ENCODE measurements around the gene AVEN.

Gene AVEN

DNA sequence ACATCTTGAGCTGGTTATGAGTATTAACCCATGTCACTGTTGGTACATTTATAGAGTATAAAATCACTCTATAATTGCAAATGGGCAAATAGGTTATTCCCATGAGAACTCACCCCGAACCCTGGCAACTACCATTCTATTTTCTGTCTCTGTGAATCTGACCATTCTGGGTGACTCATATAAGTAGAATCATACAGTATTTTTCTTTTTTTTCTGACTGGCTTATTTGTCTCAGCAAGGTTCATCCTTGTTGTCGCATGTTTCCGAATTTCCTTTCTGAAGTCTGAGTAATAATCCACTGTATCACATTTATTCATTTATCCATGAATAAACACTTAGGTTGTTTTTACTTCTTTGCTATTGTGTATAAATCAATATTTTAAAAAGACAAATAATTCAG lies 130.6 kb downstream of the AVEN start:
- no peak for DNase-seq

DNA sequence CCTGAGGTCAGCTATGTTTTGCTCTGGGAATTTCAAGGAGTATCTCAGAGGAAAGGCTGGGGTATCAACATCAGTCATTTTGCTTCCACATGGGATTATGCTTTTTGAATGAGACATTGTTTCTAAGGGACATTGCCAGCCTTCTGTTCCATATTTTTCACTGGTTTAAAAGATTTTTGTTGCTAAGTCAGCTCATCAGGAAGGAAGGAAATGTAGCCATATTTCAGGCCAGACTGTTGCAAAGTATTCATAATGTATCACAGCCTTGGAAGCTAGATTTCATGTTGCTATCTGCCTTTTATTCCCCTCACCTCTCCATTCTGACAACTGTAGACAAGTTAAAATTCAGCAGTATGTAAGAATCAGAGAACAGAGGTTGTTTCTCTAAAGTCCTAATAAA lies 131.7 kb downstream of the AVEN start:
- no peak for DNase-seq

DNA sequence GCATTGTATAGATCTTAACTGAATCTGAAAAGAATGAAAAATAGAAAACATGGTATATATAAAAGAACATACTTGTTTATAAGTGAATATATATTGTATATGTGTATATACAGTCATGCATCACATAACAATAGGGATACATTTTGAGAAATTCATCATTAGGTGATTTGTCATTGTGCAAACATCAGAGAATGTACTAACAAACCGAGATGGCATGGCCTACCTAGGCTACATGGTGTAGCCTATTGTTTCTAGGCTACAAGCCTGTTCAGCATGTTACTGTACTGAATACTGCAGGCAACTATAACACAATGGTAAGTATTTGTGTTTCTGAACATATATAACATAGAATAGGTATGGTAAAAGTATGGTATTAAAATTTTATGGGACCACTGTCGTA lies 135.3 kb downstream of the AVEN start:
- no peak for DNase-seq

DNA sequence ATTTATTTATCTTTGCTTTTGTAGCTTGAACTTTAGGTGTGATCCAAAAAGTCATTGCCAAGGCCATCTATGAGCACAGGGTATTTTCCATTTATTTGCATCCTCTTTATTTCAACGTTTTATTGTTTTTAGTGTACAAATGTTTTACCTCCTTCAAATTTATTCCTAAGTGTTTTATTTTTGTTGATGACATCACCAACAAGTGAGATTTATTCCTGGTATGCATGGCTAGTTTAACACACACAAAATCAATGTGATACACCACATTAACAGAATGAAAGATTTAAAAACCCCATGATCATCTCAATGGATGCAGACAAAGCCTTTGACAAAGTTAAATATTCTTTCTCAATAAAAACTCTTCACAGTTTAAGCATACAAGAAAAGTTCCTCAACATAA lies 137.0 kb downstream of the AVEN start:
- DNase-seq = no peak

DNA sequence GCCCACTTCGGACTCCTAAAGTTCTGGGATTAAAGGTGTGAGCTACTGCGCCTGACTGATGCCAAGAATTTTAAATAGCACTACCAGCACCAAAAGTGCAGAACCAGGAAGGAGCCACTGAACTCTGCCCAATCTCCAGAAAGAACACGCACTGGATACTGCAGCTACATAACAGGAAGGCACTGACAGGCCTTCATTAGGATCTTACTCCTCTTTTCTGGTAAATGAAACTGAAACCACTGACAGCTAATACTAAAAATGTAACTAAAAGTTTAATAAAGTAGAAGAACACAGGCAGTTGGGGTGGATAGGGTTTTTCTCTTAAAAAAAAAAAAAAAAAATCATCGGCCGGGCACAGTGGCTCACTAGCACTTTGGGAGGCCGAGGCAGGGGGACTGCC lies 144.8 kb downstream of the AVEN start:
- no peak for DNase-seq

DNA sequence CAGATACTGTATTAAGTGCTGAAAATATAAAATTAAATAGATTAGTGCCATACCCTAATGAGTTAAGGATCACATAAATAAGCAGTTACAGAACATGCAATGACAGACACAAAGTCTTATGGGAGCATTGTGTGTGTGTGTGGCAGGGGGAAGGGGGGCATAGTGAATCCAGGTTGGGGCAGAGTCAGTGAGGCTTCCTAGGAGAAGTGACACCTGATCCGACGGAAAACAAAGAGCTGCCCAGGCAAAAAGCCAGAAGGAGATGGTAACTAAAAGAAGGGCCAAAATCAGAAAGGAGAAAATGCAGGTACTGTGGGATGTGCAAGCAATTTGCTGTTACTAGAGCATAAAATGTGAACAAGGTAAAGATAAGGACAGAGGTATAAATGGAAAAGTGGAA lies 150.8 kb downstream of the AVEN start:
- DNase-seq = no peak

DNA sequence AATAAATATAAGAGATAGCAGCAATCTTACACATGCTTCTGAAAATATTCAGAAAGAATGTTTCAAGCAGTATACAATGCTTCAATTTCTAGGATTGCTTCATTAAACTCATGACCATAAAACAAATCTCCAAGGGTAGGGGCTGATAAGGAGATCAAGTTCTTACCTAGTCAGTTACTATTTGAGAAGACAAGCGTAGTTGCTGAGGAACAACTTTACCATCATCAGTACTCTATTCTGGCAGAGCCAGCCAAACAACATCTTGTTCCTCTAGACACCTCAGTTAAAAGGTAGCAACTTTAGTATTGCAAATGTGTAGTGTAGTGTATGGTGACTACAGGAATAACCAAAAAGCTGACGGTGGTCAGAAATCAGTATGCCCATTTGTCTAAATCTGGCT lies 156.1 kb downstream of the AVEN start:
- no peak for DNase-seq

DNA sequence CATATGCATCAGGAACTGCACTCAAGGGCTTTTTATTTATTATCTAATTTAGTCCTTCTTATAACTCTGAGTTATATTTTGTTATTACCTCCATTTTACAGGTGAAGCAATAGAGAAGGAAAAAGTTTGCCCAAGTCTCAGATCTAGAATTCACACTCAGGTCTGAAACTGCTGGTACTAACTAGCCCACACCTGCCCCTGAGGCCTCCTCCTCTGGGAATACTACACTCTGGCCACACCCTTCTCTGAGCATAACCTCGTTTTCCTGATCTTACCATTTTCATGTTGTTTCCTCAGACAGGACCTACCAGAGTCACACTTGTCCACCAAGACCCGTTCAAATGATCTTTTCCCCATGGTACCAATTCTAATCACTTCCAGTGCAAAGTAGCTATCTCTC lies 164.8 kb downstream of the AVEN start:
- no peak for DNase-seq

DNA sequence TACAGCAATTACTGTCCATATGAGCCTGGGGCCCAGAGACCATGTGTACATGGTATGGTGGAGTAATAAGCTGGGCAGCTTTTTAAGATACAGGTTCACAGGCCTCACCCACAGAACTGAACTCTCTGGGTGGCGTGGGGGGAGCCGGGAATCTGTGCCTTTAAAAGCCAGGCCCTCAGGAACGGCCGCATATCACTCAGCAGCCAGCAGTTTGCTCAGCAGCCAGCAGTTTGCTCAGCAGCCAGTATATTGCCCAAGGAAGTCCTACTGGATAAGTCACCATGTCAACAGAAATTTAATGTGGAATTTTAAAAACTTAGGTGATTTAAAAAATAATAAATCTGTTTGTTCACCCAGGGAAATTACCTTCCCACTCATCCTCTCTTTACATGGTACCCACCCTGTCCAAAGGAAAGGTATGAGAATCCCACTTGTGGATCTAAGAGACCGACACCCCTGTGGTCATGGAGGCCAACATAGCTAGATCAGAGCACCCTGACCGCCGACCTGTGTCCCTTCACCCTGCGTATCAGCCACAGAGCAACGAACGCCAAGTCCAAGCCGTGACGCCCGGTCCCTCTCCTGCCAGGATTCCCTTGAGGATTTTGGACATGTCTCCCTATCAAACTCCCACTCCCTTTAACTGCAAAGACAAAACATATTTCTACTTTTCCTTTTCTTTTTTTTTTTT lies 166.4 kb downstream of the AVEN start:
- DNase-seq = no peak

DNA sequence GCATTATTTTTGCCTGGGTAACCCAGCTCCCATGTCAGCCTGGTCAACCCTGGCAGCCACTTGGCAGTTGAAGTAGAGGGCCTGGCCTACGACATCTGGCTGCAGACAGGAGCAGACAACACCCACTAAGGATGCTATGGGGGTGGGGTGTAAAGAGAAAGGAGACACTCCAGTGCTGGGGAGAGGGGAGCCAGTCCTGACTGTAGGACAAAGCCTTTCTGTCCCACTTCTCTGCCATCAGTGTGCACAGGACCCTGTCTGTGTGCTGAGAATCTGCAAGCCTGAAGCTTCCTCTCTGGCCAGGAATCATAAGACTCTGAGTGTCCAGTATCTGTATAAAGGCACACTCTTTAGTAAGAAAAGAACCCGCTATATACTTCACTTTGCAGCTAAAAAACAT lies 167.0 kb downstream of the AVEN start:
- no peak for DNase-seq

DNA sequence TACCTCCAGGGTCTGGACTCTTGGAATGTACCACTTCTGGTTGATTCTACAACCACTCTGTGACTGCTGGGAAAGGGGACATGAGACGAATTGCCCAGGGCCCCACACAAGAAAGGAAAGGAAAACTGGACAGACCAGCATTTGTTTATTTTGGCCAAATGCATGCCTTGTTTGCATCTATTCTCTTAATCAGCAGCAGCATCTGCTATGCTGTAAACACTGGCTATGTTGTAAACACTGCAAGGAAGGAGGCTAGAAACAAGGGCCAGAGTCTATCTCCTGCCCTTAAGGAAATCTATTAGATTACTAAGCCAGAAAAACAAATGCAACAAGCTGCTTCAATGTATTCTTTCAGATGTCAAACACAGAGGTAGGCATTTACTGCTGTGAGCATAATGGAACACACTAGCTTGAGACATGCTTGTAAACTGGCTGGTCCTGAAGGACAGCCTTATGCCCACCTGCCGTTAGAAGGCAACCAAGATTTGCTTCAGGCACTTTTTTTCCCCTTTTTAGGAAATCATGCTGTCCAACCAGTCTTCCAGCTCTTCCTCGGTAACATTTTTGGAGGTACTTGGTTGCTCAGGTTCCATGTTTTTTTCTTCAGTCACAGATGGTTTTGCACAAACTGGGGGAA lies 172.8 kb downstream of the AVEN start:
- DNase-seq = no peak

DNA sequence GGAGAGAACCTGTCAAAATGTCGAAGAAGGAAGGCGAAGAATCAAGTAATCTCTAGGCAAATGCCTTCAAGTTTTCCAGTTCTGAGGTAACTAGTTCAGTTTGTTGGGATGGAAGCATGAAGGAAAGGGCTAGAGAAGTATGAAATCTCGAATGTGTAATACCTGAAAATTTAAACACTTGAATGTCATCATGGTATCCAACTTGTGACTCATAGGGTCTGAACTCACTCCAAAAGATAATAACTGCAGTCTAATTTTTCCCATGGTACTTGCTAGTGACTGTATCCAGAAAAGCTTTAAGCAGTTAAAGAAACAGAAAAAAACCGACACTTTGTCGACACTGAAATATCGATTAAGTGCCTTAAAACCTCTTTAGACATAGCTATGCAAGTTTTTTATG lies 173.6 kb downstream of the AVEN start:
- DNase-seq = no peak

DNA sequence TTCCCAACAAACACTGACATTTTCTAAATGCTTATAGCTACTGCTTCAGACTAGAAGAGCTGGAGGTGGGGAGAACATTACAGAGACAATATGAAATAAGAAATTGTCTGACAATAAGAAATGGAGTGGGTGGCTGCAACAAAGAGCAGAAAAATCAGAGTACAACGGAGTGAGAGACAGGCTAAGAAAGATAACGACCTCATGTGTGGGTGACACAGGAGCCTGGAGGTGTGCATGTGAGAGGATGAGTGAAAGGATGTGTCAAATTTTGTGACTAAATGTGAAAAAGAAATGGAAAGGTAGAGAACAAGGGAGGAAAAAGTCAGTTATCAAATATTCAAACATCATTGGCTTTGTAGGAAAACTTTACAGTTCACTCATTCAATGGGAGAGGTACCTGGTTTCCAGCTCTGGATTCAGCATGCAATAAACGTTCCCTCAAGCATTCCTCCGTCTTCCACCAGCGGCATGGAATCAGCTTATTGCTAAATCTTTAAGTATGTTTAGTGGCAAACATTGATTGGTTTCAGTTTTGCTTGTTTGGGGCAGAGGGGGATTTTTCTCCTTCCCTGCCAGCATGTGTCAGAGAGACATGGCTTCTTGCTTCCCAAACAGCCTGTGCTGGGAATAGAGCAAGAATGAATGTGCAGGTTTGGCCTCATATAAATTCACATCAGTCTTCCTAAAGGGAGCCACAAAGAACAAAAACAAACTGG lies 174.5 kb downstream of the AVEN start:
- DNase-seq = no peak

DNA sequence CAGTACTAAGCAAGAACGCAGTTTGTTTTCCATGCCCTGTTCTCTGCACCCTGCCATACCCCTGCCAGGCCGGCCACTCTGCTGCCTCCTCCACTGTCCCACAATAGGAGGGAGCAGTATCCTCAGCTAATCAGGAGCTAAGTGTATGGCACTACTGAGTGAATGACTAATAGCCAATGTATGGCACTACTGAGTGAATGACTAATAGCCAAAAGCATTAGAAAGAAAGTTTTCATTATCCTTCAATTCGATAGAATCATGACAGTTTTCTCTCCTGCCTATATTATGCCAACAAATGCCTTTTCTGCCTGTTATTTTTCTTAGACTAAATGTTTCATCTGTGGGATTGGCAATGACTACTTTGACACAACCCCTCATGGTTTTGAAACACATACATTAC lies 178.2 kb downstream of the AVEN start:
- no peak for DNase-seq

DNA sequence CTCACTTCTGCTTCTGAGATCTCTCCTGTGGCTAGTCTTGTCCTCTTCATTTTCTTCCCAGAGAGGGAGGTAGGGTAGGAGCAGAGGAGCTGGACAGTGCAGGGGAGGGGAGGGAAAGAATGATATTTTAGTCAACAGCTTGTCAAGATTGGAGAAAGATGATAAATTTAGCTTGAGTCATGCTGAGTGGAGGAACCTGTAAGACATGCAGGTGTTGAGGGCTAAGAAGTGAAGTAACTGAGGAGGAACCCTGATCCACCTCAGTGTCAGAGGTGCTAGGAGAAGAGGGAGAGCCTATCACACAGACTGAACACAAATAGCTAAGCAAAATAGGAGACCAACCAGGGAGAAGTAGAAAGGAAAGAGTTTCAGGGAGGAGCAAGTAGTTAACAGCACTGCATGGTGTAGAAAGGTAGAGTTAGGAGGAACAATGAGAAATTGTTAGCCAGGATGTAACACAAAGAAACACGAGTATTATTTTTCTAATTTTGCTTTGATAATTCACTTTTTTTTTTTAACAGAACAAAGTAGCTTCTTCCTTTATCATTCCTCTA lies 178.9 kb downstream of the AVEN start:
- no peak for DNase-seq

DNA sequence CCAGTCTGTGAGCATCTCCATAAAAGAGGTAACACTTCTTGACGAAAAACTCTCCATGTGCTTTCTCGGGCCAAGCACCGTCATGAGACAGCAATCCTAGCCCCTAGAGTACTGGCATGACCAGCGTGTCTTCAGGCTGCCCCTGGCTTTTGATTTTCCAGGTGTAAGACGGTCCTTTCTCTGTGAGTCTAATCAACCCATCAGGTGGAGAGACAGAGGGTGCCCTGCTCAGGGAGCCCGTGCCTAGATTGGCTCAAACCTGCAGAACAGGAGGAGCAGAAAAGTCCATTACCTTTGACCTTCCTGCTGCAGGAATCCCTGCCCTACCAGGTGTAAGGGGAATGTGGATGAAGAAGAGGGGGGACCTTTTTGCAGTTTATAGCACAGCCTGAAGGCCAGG lies 180.2 kb downstream of the AVEN start:
- no peak for DNase-seq

DNA sequence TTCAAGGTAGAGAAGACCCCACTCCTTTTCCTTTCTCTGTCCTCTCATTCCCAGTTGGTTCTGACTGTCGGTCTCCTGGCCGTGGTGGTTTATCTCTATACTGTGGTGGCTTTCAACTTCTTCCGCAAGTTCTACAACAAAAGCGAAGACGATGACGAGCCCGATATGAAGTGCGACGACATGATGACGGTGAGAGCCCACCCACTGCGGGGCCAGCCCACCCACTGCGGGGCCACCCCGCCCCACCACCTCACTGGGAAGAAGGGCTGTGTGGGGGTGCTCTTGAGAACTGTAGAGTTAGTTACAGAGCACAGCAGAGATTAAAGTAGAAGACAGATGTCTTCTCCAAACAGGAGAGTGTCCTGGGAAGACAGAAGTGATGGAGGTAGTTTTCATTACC lies 181.3 kb downstream of the AVEN start:
- no peak for DNase-seq

DNA sequence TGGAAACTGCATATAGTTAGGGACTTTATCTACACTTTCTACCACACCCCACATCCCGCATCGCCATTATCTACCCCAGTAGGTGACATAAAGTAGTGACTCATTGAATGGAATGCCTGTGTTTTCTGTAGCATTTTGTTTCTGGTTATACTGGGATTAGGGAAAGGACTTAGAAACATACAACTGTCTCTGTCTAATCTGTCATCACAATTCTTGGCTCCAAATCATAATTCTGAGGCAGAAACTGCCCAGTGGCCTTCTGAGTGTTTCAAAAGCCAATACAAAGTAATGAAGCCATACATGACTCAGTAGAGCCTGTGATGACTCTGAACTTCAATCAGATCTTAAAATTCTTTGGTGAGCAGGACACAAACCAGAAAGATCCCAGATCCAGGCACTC lies 186.4 kb downstream of the AVEN start:
- DNase-seq = no peak

DNA sequence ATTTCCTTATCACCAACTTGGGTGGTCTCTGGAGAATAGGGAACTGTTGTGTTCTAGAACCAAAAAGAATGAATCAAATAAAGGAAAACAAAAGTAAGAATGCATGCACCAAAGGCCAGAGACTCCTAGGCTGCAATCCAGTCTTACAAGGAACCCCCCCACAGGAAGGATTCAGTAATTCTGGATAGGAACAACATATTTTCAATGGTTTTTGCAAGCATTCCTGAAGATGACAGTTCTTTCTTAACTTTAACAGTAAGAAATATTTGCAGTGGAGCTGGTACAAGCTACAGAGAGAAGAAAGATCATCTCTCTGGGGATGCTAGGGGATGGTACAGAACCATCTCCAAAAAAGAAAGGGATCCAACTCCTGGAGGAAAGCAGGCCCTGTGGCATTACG lies 186.9 kb downstream of the AVEN start:
- no peak for DNase-seq

DNA sequence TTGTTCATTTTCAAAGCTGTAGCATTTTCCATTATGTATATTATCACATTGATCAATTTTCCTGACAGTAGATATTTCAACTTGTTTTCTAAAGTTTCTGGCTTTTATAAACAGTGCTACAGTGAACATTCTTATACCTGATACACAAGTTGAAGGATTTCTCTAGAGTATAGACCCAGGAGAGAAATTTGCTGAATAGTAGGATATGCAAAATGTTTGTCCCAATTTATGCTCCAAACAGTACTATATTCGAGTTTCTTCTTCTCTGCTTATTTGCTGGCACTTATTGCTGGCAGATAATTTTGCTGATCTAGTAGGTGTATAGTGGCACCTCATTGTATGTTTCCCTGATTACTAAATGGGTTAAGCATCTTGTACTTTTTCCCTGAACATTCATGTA lies 187.9 kb downstream of the AVEN start:
- DNase-seq = no peak

DNA sequence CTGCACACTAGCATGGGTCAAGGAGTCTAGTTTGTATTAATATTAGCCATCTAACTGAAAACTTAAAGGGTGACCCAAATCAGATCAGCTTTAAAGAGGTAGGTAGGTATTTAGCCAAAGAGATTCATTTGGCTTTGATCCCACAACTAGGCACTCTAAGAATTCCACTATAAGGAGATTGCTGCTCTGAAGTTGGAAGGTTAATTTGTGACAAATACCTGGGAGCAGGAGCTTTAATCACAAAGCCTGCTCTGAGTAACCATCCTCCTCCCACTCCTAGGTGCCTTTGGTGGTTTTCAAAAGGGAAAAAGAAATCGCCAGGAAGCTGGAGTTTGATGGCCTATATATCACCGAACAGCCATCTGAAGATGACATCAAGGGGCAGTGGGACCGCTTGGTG lies 191.0 kb downstream of the AVEN start:
- no peak for DNase-seq

DNA sequence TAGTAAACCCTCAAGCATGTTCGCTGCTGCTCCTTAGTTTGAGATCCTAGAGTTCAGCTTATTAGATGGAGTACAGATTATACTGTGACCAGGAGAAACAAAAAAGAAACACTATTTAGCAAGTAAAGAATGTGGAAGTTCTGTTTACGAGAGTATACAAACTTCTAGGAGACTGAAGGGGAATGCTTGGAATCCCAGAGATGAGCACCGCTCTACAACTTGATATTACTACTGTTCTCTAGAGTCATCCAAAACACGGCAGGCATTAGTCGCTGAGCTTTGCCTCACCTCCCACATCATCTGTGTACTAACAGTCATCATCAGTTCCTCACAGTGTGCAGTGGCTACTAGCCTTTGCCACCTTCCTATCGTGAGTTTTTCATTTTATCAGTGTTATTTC lies 192.1 kb downstream of the AVEN start:
- DNase-seq = no peak

DNA sequence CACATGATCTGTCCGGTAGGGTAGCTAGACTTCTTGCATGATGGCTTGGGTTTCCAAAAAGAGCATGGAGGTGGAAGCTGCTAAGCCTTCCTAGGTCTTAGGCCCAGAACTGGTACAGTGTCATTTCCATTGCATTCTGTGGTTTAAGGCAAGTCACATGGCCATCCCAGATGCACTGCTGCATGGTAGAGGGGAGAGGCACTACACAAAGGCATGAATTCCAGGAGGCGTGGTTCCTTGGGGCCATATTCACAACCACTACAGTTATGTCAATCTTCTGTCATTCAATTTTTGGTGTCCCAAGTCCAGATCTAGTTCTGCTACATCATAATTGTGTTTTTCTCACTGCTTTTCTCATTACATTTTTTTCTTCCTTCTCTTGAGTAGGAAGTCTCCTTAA lies 192.9 kb downstream of the AVEN start:
- DNase-seq = no peak

DNA sequence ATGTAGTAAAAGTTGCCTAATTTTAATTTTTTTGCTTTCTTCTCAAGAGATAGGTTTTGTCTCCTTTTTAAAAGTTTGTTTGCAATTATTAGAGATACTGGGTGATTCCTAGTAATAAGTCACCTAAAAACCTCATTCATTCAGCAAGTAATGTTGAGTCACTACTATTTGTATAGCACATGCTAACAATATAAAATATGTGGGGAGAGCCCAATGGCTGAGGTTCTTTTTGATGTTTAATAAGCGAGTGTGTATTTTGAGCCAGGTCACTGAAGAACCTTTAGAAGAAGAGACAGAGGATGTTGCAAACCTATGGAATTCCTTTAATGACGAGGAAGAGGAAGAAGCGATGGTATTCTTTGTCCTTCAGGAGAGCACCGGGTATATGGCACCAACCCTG lies 194.4 kb downstream of the AVEN start:
- no peak for DNase-seq

Measured in activated CD4-positive, alpha-beta T cell treated with anti-CD3 and anti-CD28 coated beads for 48 hours (primary cell).